Calu3 (cell line): Measurements from ENCODE around the gene PRKAR2B. TPM values are rescaled to one million over a fixed set of nuclear protein-coding genes. Genes with fewer than 3 reads are reported as not detected.

Experiments used
- BruUV-seq: library from RNA; stranded (reverse); fragments of 400-500 nt; replicated peaks from 2 replicates; lab custom pipeline; 2021; lab: Mats Ljungman, UMichigan
- CTCF ChIA-PET: fragments of 300-600 bp; sonication (Branson Sonifier 250); formaldehyde crosslinking; loops from one replicate; lab custom pipeline; 2022; ENCODE audit warnings: antibody characterized with exemption; lab: Charles Lee
- DNase-seq: peaks from one replicate; pipeline ENCODE4 v3.0.0; 2022
- H3K27ac Mint-ChIP-seq: one replicate; pipeline ENCODE4 v1.8.0; 2022; ENCODE audit warnings: mixed read lengths; ENCODE audit not compliant: unreplicated experiment
- H3K27me3 Mint-ChIP-seq: one replicate; pipeline ENCODE4 v1.8.0; 2022; ENCODE audit warnings: mixed read lengths; ENCODE audit not compliant: unreplicated experiment
- H3K36me3 Mint-ChIP-seq: one replicate; pipeline ENCODE4 v1.8.0; 2022; ENCODE audit warnings: mild to moderate bottlenecking, moderate library complexity, mixed read lengths; ENCODE audit not compliant: insufficient read depth, unreplicated experiment
- H3K4me1 Mint-ChIP-seq: one replicate; pipeline ENCODE4 v1.8.0; 2022; ENCODE audit warnings: mild to moderate bottlenecking, low read depth, mixed read lengths; ENCODE audit not compliant: unreplicated experiment
- H3K4me3 Mint-ChIP-seq: one replicate; pipeline ENCODE4 v1.8.0; 2022; ENCODE audit warnings: mild to moderate bottlenecking, low read depth, moderate library complexity, mixed read lengths; ENCODE audit not compliant: unreplicated experiment
- H3K9me3 Mint-ChIP-seq: one replicate; pipeline ENCODE4 v1.8.0; 2022; ENCODE audit warnings: low read depth, mixed read lengths; ENCODE audit not compliant: unreplicated experiment
- CTCF ChIP-seq: fragments of 200-600 bp; IDR thresholded peaks from one replicate; pipeline ENCODE4 v1.8.0; 2022; ENCODE audit warnings: antibody characterized with exemption; ENCODE audit not compliant: unreplicated experiment
- intact Hi-C: fragments of 100-400 bp; cut with micrococcal nuclease; formaldehyde crosslinking; loops from one replicate; pipeline ENCODE4 v1.10.0; 2022; ENCODE audit not compliant: unreplicated experiment
- total RNA-seq: library from RNA; stranded (reverse); gene quantifications from 2 replicates; pipeline ENCODE4 v1.2.3, GENCODE V29; 2022

The PRKAR2B gene
- total RNA-seq, 1 experiment from 2014 or later: 3.1 TPM

- intact Hi-C loops: no loop called here
- no peak for DNase-seq
- H3K36me3 Mint-ChIP-seq: no peaks in the 10 kb centered on the region
- H3K9me3 Mint-ChIP-seq: no peaks in the 10 kb centered on the region
- H3K4me3 Mint-ChIP-seq: no peak overlapping the region
- CTCF ChIA-PET: interaction anchor here (0.6 kb wide), 1 partner anchor 17 kb away, joined by 3 read pairs; no protein-coding TSS in a partner anchor
- no peak for TF ChIP-seq CTCF
- no peaks in the 10 kb centered on the region for H3K4me1 Mint-ChIP-seq
- BruUV-seq: no TSS peak
- no peaks in the 10 kb centered on the region for H3K27me3 Mint-ChIP-seq
- no peak overlapping the region for H3K27ac Mint-ChIP-seq
Measured at GRCh38 chr7:107118109-107118900, 73.8 kb downstream of the PRKAR2B start.

GRCh38 chr7:107119376-107120105, 75.0 kb downstream of the PRKAR2B start:
- no peak for DNase-seq
- no peak for TF ChIP-seq CTCF
- intact Hi-C loops: no loop called here
- no peak overlapping the region for H3K27ac Mint-ChIP-seq
- no TSS peak for BruUV-seq
- no peaks in the 10 kb centered on the region for H3K27me3 Mint-ChIP-seq
- CTCF ChIA-PET: no interaction called here
- no peaks in the 10 kb centered on the region for H3K4me1 Mint-ChIP-seq
- H3K36me3 Mint-ChIP-seq: no peaks in the 10 kb centered on the region
- no peak overlapping the region for H3K4me3 Mint-ChIP-seq
- H3K9me3 Mint-ChIP-seq: no peaks in the 10 kb centered on the region

- TF ChIP-seq CTCF: no peak
- H3K4me1 Mint-ChIP-seq: no peaks in the 10 kb centered on the region
- DNase-seq: no peak
- BruUV-seq: no TSS peak
- no peak overlapping the region for H3K27ac Mint-ChIP-seq
- CTCF ChIA-PET: no interaction called here
- intact Hi-C loops: no loop called here
- H3K27me3 Mint-ChIP-seq: no peaks in the 10 kb centered on the region
- no peak overlapping the region for H3K4me3 Mint-ChIP-seq
- no peaks in the 10 kb centered on the region for H3K36me3 Mint-ChIP-seq
- no peaks in the 10 kb centered on the region for H3K9me3 Mint-ChIP-seq
Measured at GRCh38 chr7:107122486-107122911, 78.0 kb downstream of the PRKAR2B start.

GRCh38 chr7:107123392-107123791, 78.9 kb downstream of the PRKAR2B start:
- no peak for DNase-seq
- Mint-ChIP-seq H3K27ac (no peak overlapping the region), H3K9me3 (no peaks in the 10 kb centered on the region), H3K27me3 (no peaks in the 10 kb centered on the region), H3K36me3 (no peaks in the 10 kb centered on the region), H3K4me3 (no peak overlapping the region), H3K4me1 (no peaks in the 10 kb centered on the region)
- no TSS peak for BruUV-seq
- intact Hi-C loops: no loop called here
- CTCF ChIA-PET: no interaction called here
- no peak for TF ChIP-seq CTCF
